GM18505 (cell line): Measurements from ENCODE around the gene KDM4B.

ENCODE experiments used
- ATAC-seq: cut with Tn5 transposase; IDR thresholded peaks from one replicate; pipeline ENCODE4 v1.9.1; 2021; ENCODE audit not compliant: unreplicated experiment
- POLR2A ChIP-seq: IDR thresholded peaks from 4 replicates; pipeline ENCODE4 v1.6.1; 2011; ENCODE audit warnings: borderline replicate concordance; ENCODE audit not compliant: insufficient read depth, insufficient read length; ENCODE audit errors: extremely low read depth

KDM4B gene

GRCh38 chr19:4986056-4986455, 17.1 kb downstream of the KDM4B start:
- TF ChIP-seq POLR2A = no peak
- no peak for ATAC-seq

GRCh38 chr19:4986471-4986891, 17.6 kb downstream of the KDM4B start:
- TF ChIP-seq POLR2A = no peak
- no peak for ATAC-seq

GRCh38 chr19:4987256-4987655, 18.3 kb downstream of the KDM4B start:
- ATAC-seq = no peak

GRCh38 chr19:4987692-4988370, 18.9 kb downstream of the KDM4B start:
- ATAC-seq = no peak
- TF ChIP-seq POLR2A = no peak

More at GRCh38 chr19:4987256-4987655, 18.3 kb downstream of the KDM4B start:
- no peak for TF ChIP-seq POLR2A

- no peak for TF ChIP-seq POLR2A
- no peak for ATAC-seq
These were observed 19.9 kb downstream of the KDM4B start for GRCh38 chr19:4988770-4989251.

GRCh38 chr19:4990306-4990705, 21.4 kb downstream of the KDM4B start:
- TF ChIP-seq POLR2A = no peak
- ATAC-seq = no peak

- no peak for ATAC-seq
- no peak for TF ChIP-seq POLR2A
These were observed 22.6 kb downstream of the KDM4B start for GRCh38 chr19:4991538-4991937.

- TF ChIP-seq POLR2A = no peak
- ATAC-seq = no peak
These were observed 23.2 kb downstream of the KDM4B start for GRCh38 chr19:4991996-4992698.

GRCh38 chr19:4993683-4994082, 24.8 kb downstream of the KDM4B start:
- no peak for ATAC-seq
- no peak for TF ChIP-seq POLR2A

- no peak for TF ChIP-seq POLR2A
- no peak for ATAC-seq
These were observed 27.8 kb downstream of the KDM4B start for GRCh38 chr19:4996701-4997100.

GRCh38 chr19:4997297-4997696, 28.4 kb downstream of the KDM4B start:
- no peak for ATAC-seq
- TF ChIP-seq POLR2A = no peak

- no peak for ATAC-seq
- no peak for TF ChIP-seq POLR2A
These were observed 31.3 kb downstream of the KDM4B start for GRCh38 chr19:5000120-5000611.

GRCh38 chr19:5001615-5002014, 32.7 kb downstream of the KDM4B start:
- ATAC-seq = no peak
- no peak for TF ChIP-seq POLR2A

- ATAC-seq = no peak
- no peak for TF ChIP-seq POLR2A
These were observed 33.2 kb downstream of the KDM4B start for GRCh38 chr19:5002143-5002542.
